Stimulated activated CD4-positive, alpha-beta T cell treated with anti-CD3 and anti-CD28 coated beads, Interleukin-2, amount 100 ng/mL, for 24 hours (primary cell): Measurements from ENCODE around the gene ZNF385D.

Experiments used
- DNase-seq, 2 donors: peaks; one replicate each; pipeline ENCODE4 v3.0.0-alpha.2; 2020

The ZNF385D gene

DNA sequence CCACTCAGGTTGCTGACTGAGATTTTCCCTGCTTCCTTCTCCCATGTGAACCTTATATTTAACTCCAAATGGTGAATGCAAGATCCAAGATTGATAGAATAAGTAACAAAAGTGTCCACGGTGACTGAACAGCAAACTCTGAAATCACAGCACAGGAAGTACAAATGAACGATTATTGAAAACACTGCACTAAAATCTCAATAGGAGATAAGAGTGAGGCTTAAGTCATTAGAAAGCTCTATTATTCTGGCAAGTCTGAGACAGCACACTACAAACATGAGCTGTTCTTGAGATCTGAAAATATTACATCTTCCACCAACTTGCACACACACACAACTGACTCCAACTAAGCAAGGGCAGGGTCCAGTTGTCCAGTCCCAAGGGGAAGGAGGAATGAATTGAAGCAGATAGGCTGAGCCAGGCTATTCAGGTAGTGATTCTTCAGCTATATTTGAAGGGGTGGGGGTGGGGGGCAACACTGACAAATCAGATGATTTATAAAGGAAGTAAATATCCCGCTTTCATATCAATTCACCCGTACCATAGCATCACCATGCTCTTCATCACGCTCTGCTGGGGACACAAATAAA, 2.9 kb downstream of the ZNF385D start:
- DNase-seq = no peak

GRCh38 chr3:21747376-21747775, 3.6 kb downstream of the ZNF385D start:
- no peak for DNase-seq

- no peak for DNase-seq
Measured at GRCh38 chr3:21745966-21746365, 5.0 kb downstream of the ZNF385D start.

- no peak for DNase-seq
Measured at GRCh38 chr3:21744793-21745192, 6.2 kb downstream of the ZNF385D start.

DNA sequence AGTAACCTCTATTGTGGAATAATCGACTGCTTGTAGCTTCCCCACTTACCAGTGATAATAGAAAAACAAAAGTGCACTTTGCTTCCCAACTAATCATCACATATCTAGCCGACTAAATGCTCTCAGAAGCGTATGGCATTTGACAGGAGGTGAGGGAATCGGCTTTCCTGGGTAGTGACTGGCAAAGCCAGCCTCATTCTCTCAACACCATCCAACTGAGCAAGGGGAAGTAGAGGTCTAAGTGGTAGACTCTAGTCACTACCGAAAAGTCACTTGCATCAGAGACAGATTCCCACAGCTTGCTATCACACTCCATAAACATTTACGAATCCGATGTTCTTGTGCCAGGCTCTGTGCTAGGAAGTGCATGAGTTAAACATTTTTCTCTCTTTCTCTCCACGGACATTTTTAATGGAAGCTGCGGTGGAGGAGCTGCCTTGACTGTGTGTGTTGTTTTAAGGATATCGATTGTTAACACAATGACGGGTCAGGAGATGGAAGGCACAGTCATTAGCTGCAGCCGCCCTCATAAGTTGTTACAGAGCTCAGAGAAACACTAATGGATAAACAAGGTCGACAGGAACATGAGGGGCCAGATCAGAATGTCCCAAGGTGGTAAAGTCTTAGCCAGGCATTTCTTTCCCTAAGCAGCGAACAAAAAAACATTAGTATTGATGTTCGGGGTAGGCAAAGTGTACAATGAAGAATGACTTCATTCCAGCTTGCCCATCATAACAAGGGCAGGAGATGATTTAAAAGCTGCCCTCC, 11.9 kb downstream of the ZNF385D start:
- DNase-seq = no peak

- no peak for DNase-seq
Measured at GRCh38 chr3:21738283-21738682, 12.7 kb downstream of the ZNF385D start.

DNA sequence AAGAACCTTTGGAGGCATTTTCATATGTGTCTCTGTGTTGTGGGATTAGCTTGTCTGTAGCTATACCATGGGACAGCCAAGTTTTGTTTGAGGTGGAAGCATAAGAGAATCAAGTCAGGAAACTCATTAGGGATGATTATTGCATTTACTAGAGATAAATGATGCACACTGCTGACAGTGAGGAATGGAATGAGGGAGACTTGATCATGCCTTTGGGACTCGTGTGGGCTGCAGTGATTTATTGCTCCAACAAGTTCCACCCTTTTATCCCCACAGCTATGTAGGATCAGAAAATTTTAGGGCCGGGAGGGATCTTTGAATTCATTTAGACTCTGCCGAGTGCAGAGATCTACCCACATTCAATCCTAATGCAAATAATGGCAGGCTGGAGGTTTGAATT, 16.3 kb downstream of the ZNF385D start:
- no peak for DNase-seq

DNA sequence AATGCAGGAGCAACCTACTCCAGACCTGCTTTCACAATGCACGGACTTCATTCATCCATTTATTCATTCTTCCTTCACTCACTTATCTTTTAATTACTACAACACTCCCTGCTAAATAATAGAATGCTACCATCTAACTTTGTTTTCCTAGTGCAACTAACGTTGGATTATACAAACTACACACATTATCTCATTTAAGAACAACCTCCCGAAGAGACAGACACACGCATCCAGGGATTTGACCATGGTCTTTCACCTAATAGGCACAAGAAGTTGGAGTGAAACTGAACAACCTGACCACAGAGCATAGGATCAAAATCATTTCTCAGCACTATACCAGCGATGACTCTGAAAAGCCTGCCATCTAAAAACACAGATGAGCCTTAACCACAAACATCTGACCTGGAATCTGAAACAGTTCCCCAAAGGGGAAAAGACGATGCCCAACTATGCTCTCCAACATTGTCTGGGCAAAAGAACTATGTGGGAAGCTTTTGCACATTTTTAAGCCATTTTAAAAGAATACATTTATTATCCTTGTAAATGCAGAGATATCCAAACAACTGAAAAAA, 21.0 kb downstream of the ZNF385D start:
- no peak for DNase-seq

- DNase-seq = no peak
Measured at GRCh38 chr3:21729331-21729730, 21.7 kb downstream of the ZNF385D start.

GRCh38 chr3:21722768-21723167, 28.2 kb downstream of the ZNF385D start:
- DNase-seq = no peak

GRCh38 chr3:21722301-21722700, 28.7 kb downstream of the ZNF385D start:
- DNase-seq = no peak

DNA sequence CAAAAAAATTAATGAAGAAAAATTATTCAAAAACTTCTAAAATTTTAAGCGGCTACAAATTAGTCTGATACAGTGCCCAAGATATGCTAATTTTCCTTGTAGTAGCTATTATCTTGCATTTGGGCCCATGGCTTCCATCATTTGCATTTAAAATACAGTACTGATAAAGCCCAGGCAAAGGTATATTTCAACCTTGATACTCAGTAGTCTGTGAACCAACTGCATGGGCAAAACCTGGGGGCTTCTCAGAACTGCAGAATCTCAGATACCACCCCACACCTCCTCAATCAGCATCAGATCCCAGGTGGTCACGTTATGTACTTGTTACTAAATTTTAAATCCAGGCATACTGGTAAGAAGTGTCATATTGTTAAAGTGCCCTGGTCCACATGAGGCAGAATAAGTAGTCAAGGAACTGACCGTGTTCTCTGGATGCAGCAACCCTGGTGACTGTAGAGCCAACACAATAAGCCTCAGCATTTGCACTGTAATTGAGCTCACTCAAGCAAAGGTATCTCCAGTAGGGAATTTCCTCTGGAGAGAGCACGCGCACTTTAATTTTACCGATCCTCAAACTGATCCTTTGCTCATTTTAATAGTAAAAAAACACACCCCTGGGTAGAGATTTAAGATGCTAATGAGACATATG, 31.9 kb downstream of the ZNF385D start:
- no peak for DNase-seq

DNA sequence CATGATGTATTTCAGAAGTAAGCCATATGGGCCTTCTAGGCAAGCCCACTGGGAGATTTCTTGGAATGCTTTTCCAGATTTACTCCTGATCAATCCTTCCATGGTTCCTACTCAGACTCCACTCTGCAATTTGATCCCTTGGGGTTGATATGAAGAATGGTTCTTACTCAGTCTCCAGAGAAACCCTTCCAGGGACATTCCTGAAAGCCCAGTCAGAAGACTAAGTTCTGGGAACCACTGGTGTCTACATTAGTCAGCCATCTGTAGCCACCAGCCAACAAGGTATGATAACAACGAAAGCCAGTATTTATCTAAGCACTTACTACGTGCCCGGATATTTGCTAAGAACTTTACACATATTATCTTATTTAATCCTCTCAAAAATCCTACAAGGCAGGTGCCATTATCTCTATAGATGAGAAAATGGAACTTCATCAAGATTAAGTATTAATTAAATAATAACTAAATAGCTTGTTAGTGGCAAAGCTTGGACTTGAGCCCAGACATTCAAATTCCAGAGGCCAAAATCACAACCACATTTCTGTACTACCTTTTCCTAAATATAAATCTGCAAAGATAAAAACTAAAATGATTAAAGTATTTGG, 32.7 kb downstream of the ZNF385D start:
- no peak for DNase-seq

DNA sequence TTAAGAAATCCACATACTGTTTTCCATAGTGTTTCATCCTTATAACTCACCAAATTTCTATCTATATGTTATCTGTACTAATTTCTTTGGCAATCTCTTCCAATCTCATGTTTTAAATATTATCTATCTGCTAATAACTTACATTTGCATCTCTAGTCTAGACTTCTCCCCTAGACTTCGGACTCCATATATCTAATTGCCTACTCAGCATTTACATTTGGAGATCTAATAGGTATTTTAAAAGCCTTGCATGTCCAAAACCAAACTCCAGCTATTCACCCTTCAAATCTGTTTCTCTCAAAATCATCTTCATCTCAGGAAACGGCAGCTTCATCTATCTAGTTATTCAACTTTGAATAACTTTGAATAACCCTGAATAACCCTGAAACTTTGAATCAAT, 35.3 kb downstream of the ZNF385D start:
- DNase-seq = no peak

- DNase-seq = no peak
Measured at GRCh38 chr3:21705769-21706168, 45.2 kb downstream of the ZNF385D start.

- no peak for DNase-seq
Measured at GRCh38 chr3:21704796-21705195, 46.2 kb downstream of the ZNF385D start.

GRCh38 chr3:21703291-21703690, 47.7 kb downstream of the ZNF385D start:
- no peak for DNase-seq

GRCh38 chr3:21697707-21698106, 53.3 kb downstream of the ZNF385D start:
- DNase-seq = no peak

- DNase-seq = no peak
Measured at GRCh38 chr3:21694506-21694905, 56.5 kb downstream of the ZNF385D start.

DNA sequence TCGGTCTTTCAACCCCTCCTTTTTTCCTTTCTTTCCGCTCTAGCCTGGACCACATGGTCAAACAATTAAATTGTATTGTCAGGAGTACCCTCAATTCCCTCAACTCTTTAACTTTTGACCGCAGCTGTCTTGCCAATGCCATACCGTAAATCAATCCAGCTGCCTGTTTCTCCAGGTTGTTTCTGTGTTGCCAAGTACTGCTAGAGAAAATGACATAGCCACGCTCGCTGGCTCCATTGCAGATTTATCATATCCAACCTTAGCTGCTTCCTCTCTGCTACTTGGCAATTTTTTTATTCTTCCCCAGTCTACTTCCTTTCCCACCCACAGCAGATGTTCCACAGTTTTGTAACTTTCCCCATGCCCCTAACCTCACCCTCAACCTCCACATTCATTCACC, 60.0 kb downstream of the ZNF385D start:
- no peak for DNase-seq

DNA sequence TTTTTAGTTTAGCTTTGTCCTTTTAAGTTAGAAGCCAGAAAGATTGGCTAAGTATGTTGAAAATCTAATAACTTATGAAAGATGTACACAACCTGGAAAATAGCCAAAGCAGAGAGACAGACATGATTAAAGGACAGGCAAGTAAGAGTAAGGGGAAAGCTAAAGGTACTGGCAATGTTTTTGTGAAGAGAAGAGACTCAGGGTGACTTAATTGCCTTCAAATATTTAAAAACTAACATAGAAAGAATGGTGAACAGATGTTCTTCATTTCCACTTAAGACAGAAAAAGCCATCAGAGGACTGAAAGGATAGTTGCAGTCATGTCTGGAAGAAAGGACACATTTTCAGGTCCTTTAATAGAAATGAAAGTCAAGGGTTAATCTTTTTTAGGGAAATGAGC, 68.8 kb downstream of the ZNF385D start:
- DNase-seq = no peak

DNA sequence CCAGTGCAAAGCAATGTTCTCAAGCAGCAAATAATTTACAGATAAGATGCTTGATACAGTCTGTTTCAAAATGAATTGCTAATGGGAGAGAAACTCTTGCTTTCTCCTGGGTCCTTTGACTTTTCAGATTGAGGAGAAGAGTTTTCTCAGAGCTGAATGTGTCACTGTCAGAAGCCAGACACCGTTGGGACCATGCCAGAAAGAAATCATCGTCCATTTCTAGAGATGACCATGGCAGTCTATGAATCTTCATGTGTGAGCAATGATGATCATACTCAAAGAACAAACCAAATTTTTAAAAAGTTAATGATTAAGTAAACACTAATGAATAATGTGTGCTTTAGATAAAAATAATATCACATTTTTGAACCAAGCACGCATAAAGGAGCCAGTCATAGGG, 77.6 kb downstream of the ZNF385D start:
- DNase-seq = no peak

- no peak for DNase-seq
Measured at GRCh38 chr3:21672303-21672702, 78.7 kb downstream of the ZNF385D start.

GRCh38 chr3:21670386-21670785, 80.6 kb downstream of the ZNF385D start:
- DNase-seq = no peak
